Activated T-helper 2 cell treated with anti-CD3 and anti-CD28 coated beads, Interferon-gamma antibody, Interleukin-2, Interleukin-4, amounts not matched to agents 10 μg/mL and 5 μg/mL and 100 μg/mL, durations not matched to agents 14 hours and 24 hours and 36 hours (primary cell): Measurements from ENCODE around the gene GNG2. TPM values are rescaled to one million over a fixed set of nuclear protein-coding genes. Genes with fewer than 3 reads are reported as not detected.

Experiments used
- DNase-seq: peaks from one replicate; pipeline ENCODE4 v3.0.0; 2021; ENCODE audit warnings: low spot score
- H3K27ac Mint-ChIP-seq: one replicate; pipeline ENCODE4 v1.8.0; 2021; ENCODE audit warnings: mixed read lengths
- H3K27me3 Mint-ChIP-seq: one replicate; pipeline ENCODE4 v1.8.0; 2021; ENCODE audit warnings: low read depth, mixed read lengths
- H3K36me3 Mint-ChIP-seq: one replicate; pipeline ENCODE4 v1.8.0; 2021; ENCODE audit warnings: low read depth, mixed read lengths
- H3K4me1 Mint-ChIP-seq: one replicate; pipeline ENCODE4 v1.8.0; 2021; ENCODE audit warnings: low read depth, mixed read lengths
- H3K4me3 Mint-ChIP-seq: one replicate; pipeline ENCODE4 v1.8.0; 2021; ENCODE audit warnings: low read depth, mild to moderate bottlenecking, moderate library complexity, mixed read lengths
- H3K9me3 Mint-ChIP-seq: one replicate; pipeline ENCODE4 v1.8.0; 2021; ENCODE audit warnings: mixed read lengths
- intact Hi-C: fragments of 100-400 bp; cut with micrococcal nuclease; formaldehyde crosslinking; loops from one replicate; pipeline ENCODE4 v1.15.1; 2023
- total RNA-seq: library from RNA; stranded (reverse); gene quantifications from 2 replicates; pipeline ENCODE4 v1.2.3, GENCODE V29; 2022

Gene GNG2
- 120 and 128 TPM in 2 replicates for total RNA-seq

- Mint-ChIP-seq H3K27me3 (no peaks in the 10 kb centered on the region), H3K9me3 (peaks cover 10% of the 10 kb centered on the region), H3K4me3 (peak within 1 kb of the TSS; percentile 96), H3K27ac (peak within 1 kb of the TSS; percentile 84), H3K36me3 (peaks cover 22% of the 10 kb centered on the region), H3K4me1 (peaks cover 53% of the 10 kb centered on the region)
- intact Hi-C loops: loop anchor here (1.0 to 5.0 kb wide), 2 partner anchors 13 to 117 kb away; no protein-coding TSS in a partner anchor
- peak; percentile 78 for DNase-seq
These were observed at the start of gene GNG2 for GRCh38 chr14:51860164-51860824. Gene GNG2, plus strand, starts transcription at chr14:51860612. Its CDS starts 90,067 bp downstream, at chr14:51950679.

GRCh38 chr14:51811706-51812105, 48.7 kb upstream of the GNG2 start:
- Mint-ChIP-seq H3K9me3 (peaks cover 9% of the 10 kb centered on the region), H3K36me3 (no peaks in the 10 kb centered on the region), H3K27me3 (peaks cover 13% of the 10 kb centered on the region), H3K4me3 (no peak overlapping the region), H3K4me1 (no peaks in the 10 kb centered on the region), H3K27ac (no peak overlapping the region)
- DNase-seq: no peak
- intact Hi-C loops: no loop called here

GRCh38 chr14:51816031-51816430, 44.4 kb upstream of the GNG2 start:
- Mint-ChIP-seq H3K4me3 (no peak overlapping the region), H3K27ac (no peak overlapping the region), H3K27me3 (peaks cover 21% of the 10 kb centered on the region), H3K4me1 (no peaks in the 10 kb centered on the region), H3K9me3 (no peaks in the 10 kb centered on the region), H3K36me3 (no peaks in the 10 kb centered on the region)
- intact Hi-C loops: no loop called here
- no peak for DNase-seq

GRCh38 chr14:51817326-51817725, 43.1 kb upstream of the GNG2 start:
- DNase-seq: no peak
- intact Hi-C loops: no loop called here
- peaks cover 20% of the 10 kb centered on the region for H3K27me3 Mint-ChIP-seq
- no peaks in the 10 kb centered on the region for H3K36me3 Mint-ChIP-seq
- H3K4me3 Mint-ChIP-seq: no peak overlapping the region
- no peaks in the 10 kb centered on the region for H3K9me3 Mint-ChIP-seq
- H3K27ac Mint-ChIP-seq: no peak overlapping the region
- H3K4me1 Mint-ChIP-seq: no peaks in the 10 kb centered on the region

- H3K27me3 Mint-ChIP-seq: peaks cover 20% of the 10 kb centered on the region
- H3K4me1 Mint-ChIP-seq: no peaks in the 10 kb centered on the region
- no peak overlapping the region for H3K27ac Mint-ChIP-seq
- H3K36me3 Mint-ChIP-seq: no peaks in the 10 kb centered on the region
- no peak for DNase-seq
- intact Hi-C loops: no loop called here
- H3K4me3 Mint-ChIP-seq: no peak overlapping the region
- no peaks in the 10 kb centered on the region for H3K9me3 Mint-ChIP-seq
These were observed 41.5 kb upstream of the GNG2 start for GRCh38 chr14:51818748-51819380.

- Mint-ChIP-seq H3K9me3 (no peaks in the 10 kb centered on the region), H3K27ac (no peak overlapping the region), H3K36me3 (no peaks in the 10 kb centered on the region), H3K27me3 (peaks cover 15% of the 10 kb centered on the region), H3K4me3 (no peak overlapping the region), H3K4me1 (no peaks in the 10 kb centered on the region)
- no peak for DNase-seq
- intact Hi-C loops: no loop called here
These were observed 38.6 kb upstream of the GNG2 start for GRCh38 chr14:51821822-51822221.

- Mint-ChIP-seq H3K4me3 (no peak overlapping the region), H3K9me3 (no peaks in the 10 kb centered on the region), H3K27me3 (peaks cover 12% of the 10 kb centered on the region), H3K36me3 (no peaks in the 10 kb centered on the region), H3K27ac (no peak overlapping the region), H3K4me1 (no peaks in the 10 kb centered on the region)
- intact Hi-C loops: no loop called here
- DNase-seq: no peak
These were observed 37.9 kb upstream of the GNG2 start for GRCh38 chr14:51822499-51822898.

GRCh38 chr14:51823706-51824105, 36.7 kb upstream of the GNG2 start:
- peaks cover 4% of the 10 kb centered on the region for H3K4me1 Mint-ChIP-seq

GRCh38 chr14:51824191-51824590, 36.2 kb upstream of the GNG2 start:
- H3K9me3 Mint-ChIP-seq: no peaks in the 10 kb centered on the region
- no peak overlapping the region for H3K4me3 Mint-ChIP-seq
- peaks cover 4% of the 10 kb centered on the region for H3K4me1 Mint-ChIP-seq
- H3K27me3 Mint-ChIP-seq: peaks cover 7% of the 10 kb centered on the region
- no peaks in the 10 kb centered on the region for H3K36me3 Mint-ChIP-seq
- DNase-seq: no peak
- intact Hi-C loops: no loop called here
- no peak overlapping the region for H3K27ac Mint-ChIP-seq

More at GRCh38 chr14:51823706-51824105, 36.7 kb upstream of the GNG2 start:
- no peak overlapping the region for H3K4me3 Mint-ChIP-seq
- peaks cover 7% of the 10 kb centered on the region for H3K27me3 Mint-ChIP-seq
- H3K9me3 Mint-ChIP-seq: no peaks in the 10 kb centered on the region
- DNase-seq: no peak
- no peaks in the 10 kb centered on the region for H3K36me3 Mint-ChIP-seq
- intact Hi-C loops: no loop called here
- H3K27ac Mint-ChIP-seq: no peak overlapping the region

- Mint-ChIP-seq H3K4me3 (no peak overlapping the region), H3K4me1 (peaks cover 4% of the 10 kb centered on the region), H3K9me3 (no peaks in the 10 kb centered on the region), H3K27me3 (peaks cover 2% of the 10 kb centered on the region), H3K27ac (no peak overlapping the region), H3K36me3 (no peaks in the 10 kb centered on the region)
- DNase-seq: no peak
- intact Hi-C loops: loop anchor here (5.0 kb wide), 1 partner anchor 161 kb away; the partner anchor contains the start of gene RTRAF
These were observed 34.5 kb upstream of the GNG2 start for GRCh38 chr14:51825926-51826325.

GRCh38 chr14:51828017-51828797, 32.2 kb upstream of the GNG2 start:
- Mint-ChIP-seq H3K36me3 (no peaks in the 10 kb centered on the region), H3K9me3 (no peaks in the 10 kb centered on the region), H3K4me3 (no peak overlapping the region), H3K4me1 (peaks cover 4% of the 10 kb centered on the region), H3K27ac (no peak overlapping the region), H3K27me3 (no peaks in the 10 kb centered on the region)
- intact Hi-C loops: loop anchor here (1.0 to 5.0 kb wide), 3 partner anchors 19 to 159 kb away; partner anchors contain the start of gene RTRAF
- DNase-seq: peak; percentile 44

- intact Hi-C loops: no loop called here
- DNase-seq: no peak
- Mint-ChIP-seq H3K36me3 (no peaks in the 10 kb centered on the region), H3K4me3 (no peak overlapping the region), H3K27me3 (peaks cover 4% of the 10 kb centered on the region), H3K9me3 (no peaks in the 10 kb centered on the region), H3K27ac (no peak overlapping the region), H3K4me1 (no peaks in the 10 kb centered on the region)
These were observed 26.2 kb upstream of the GNG2 start for GRCh38 chr14:51834240-51834639.

GRCh38 chr14:51836417-51836816, 24.0 kb upstream of the GNG2 start:
- peaks cover 10% of the 10 kb centered on the region for H3K27me3 Mint-ChIP-seq
- H3K4me1 Mint-ChIP-seq: no peaks in the 10 kb centered on the region
- no peak overlapping the region for H3K27ac Mint-ChIP-seq
- no peaks in the 10 kb centered on the region for H3K36me3 Mint-ChIP-seq
- intact Hi-C loops: no loop called here
- no peak for DNase-seq
- no peaks in the 10 kb centered on the region for H3K9me3 Mint-ChIP-seq
- no peak overlapping the region for H3K4me3 Mint-ChIP-seq
